Activated CD4-positive, CD25-positive, alpha-beta regulatory T cell (primary cell): ENCODE results near the gene CLNK.

Experiments
- DNase-seq, 4 experiments: peaks; one replicate each; lab custom pipeline; 2025; lab: John Stamatoyannopoulos, UW

CLNK gene

GRCh38 chr4:10455133-10455532 lies 229.4 kb downstream of the CLNK start:
- DNase-seq: no peak

DNA sequence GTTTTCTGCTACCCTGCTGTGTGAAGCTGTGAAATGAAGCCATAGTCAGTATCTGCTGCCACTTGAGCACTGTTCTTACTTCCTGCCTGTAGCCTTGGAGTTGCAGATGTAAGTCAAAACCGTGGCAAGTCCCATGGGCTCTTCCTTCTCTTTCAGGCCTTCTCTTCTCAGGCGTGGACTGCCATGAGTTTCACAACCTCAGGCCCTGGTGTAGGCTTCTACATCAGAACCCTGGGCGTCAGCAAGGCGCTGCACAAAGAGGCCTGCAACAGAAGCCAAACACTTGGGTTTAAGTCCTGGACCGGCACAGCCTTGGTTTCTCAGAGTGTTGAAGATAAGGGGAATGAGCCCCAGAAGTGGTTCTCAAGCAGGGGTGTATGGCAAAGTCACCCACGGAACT lies 229.8 kb downstream of the CLNK start:
- no peak for DNase-seq

DNA sequence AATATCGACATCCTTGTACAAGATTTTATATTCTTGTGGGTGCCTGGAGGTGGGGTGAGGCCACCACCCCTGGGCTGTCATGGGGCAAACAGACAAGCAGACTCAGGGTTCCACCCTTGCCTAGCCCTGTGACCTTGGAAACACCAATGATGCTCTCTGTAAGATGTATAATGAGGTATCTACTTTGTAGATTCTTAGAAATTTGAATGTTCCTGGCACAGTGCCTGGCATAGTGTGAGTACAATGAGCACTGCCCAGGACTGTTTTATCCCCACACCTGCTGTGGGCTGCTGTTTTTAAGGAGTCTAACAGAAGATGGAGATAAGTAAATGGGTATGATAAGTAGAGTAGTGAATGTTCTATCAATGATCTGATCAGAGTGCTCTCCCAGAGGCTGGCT lies 230.4 kb downstream of the CLNK start:
- no peak for DNase-seq

DNA sequence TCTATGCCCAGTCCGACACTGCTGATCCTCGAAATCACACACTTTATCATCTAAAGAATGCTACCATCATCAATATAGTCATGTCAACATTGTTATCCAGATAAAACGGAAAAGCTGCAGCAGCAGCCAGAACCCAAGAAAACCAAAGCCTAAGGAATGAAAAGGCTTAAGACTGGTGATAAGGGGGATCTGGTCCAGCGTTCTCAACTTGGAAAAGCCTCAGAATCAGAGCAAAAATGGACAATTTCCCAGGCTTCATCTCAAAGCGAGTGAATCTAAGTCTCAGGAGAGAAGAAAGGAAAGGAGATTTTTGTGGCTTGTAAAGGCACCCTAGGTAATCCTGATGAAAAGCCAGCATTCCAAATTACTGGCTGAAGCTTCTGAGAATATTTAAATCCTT lies 235.6 kb downstream of the CLNK start:
- DNase-seq: no peak

DNA sequence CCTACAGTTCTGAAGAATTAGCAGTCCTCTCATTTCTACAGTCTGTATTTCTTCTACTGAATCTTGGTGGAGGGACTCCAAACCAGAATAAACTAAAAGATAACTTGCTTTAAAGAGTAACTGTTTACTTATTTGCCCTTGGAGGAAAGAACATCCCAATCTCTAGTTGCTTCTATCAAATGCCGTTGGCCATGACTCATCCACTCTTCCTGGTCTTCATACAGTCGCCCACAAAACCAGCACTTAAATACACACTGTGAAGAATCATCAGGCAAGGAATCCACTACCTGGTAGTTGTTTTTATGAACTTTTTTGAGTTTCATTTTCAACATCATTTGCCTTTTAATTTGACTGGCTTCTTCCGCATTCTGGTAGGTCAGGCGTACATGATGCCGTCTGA lies 241.6 kb downstream of the CLNK start:
- DNase-seq: no peak

DNA sequence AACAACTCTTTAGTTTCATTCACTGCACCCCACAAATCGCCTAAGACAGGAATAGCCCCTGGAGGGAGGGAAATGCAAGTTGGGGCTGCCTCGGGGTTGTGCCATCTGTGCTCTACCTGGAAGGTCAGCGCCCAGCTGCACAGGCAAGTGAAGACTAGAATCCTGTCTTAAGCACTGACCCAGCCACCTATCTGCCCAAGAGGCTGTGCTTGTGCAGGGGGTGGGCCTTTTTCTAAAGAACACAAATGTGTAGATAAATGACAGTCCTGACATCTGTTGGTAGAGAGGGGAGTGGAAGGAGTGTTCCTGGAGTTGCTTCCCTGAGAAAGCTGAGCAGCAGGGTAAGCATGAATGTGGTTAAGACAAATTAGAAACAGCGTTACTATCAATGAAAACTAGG lies 243.1 kb downstream of the CLNK start:
- no peak for DNase-seq

- DNase-seq: no peak
Measured at GRCh38 chr4:10438924-10439323, 245.6 kb downstream of the CLNK start.

GRCh38 chr4:10437735-10438134 lies 246.8 kb downstream of the CLNK start:
- no peak for DNase-seq
